Activated T-cell treated with anti-CD3 and anti-CD28 coated beads, Interleukin-2, amount 50 U/mL, for 72 hours (primary cell): ENCODE results near the gene UBA1. TPM values are rescaled to one million over a fixed set of nuclear protein-coding genes. Genes with fewer than 3 reads are reported as not detected.

Experiments used
- ATAC-seq, 2 donors: fragments of 150-1000 bp; cut with Tn5 transposase; replicated peaks in 1 of 2; 2 replicates each; pipeline ENCODE4 v1.10.0; 2021; ENCODE audit warnings: moderate library complexity in 2 of 2, mild to moderate bottlenecking in 1 of 2
- DNase-seq, 2 donors: peaks; one replicate each; pipeline ENCODE4 v3.0.0; 2021 to 2022; ENCODE audit warnings: mixed read lengths in 1 of 2
- H3K27ac Mint-ChIP-seq: one replicate; pipeline ENCODE4 v1.8.0; 2022; ENCODE audit warnings: mild to moderate bottlenecking, moderate library complexity, mixed read lengths
- H3K27me3 Mint-ChIP-seq: one replicate; pipeline ENCODE4 v1.8.0; 2022; ENCODE audit warnings: low read depth, mixed read lengths
- H3K36me3 Mint-ChIP-seq, 2 donors: one replicate each; pipeline ENCODE4 v1.8.0; 2022; ENCODE audit warnings: mixed read lengths in 2 of 2, mild to moderate bottlenecking in 1 of 2; ENCODE audit not compliant: insufficient read depth in 2 of 2
- H3K4me1 Mint-ChIP-seq: one replicate; pipeline ENCODE4 v1.8.0; 2022; ENCODE audit warnings: low read depth, mixed read lengths
- H3K4me3 Mint-ChIP-seq, 2 donors: one replicate each; pipeline ENCODE4 v1.8.0; 2022; ENCODE audit warnings: mild to moderate bottlenecking in 2 of 2, mixed read lengths in 2 of 2, moderate library complexity in 2 of 2
- H3K9me3 Mint-ChIP-seq, 2 donors: one replicate each; pipeline ENCODE4 v1.8.0; 2022; ENCODE audit warnings: mixed read lengths in 2 of 2
- total RNA-seq, 2 donors: library from RNA; stranded (reverse); gene quantifications; one replicate each; pipeline ENCODE4 v1.2.3, GENCODE V29; 2022

The UBA1 gene
- total RNA-seq, 2 donors from 2014 or later, result 160 to 197 TPM

- no peaks in the 10 kb centered on the region for H3K27me3 Mint-ChIP-seq
- DNase-seq (no peak), ATAC-seq (no peak)
- H3K4me1 Mint-ChIP-seq, result peaks cover 48% of the 10 kb centered on the region
- peak overlapping the region; percentile 99 for H3K27ac Mint-ChIP-seq
- no peaks in the 10 kb centered on the region for H3K9me3 Mint-ChIP-seq
- no peak overlapping the region for H3K4me3 Mint-ChIP-seq
- peaks cover 25 to 50% of the 10 kb centered on the region in 2 donors for H3K36me3 Mint-ChIP-seq
Observed at GRCh38 chrX:47215291-47215900, 21.8 kb downstream of the UBA1 start.

DNA sequence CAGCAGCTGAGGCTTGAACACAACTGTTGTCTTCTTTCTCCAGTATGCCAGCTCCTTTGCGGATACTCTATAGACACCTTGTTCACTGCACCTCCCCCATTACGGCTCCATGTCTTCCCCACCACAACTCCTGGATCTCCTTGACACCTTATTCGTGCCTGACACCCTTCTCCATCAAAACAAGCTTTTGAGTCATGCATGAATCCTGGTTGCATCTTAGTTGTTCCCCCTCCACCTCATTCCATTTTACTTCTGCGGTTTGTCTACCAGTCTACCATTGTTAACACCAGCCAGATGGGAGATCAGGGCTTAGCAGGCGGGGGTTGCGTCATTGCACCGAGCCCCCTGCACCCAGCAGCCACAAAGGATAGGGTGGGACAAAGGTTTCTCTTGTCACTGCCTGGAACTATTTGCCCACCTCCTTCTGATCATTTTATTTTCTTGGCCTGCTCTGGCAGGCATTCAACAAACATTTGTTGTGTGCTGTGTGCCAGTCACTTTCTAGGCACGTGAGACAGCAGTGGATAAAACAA, 22.8 kb downstream of the UBA1 start:
- Mint-ChIP-seq H3K27ac (peak overlapping the region; percentile 99), H3K27me3 (no peaks in the 10 kb centered on the region), H3K4me3 (peak overlapping the region; percentile 96 to 97), H3K36me3 (peaks cover 25 to 48% of the 10 kb centered on the region in 2 donors), H3K4me1 (peaks cover 59% of the 10 kb centered on the region), H3K9me3 (no peaks in the 10 kb centered on the region)
- no peak for DNase-seq
- ATAC-seq, result no peak

DNA sequence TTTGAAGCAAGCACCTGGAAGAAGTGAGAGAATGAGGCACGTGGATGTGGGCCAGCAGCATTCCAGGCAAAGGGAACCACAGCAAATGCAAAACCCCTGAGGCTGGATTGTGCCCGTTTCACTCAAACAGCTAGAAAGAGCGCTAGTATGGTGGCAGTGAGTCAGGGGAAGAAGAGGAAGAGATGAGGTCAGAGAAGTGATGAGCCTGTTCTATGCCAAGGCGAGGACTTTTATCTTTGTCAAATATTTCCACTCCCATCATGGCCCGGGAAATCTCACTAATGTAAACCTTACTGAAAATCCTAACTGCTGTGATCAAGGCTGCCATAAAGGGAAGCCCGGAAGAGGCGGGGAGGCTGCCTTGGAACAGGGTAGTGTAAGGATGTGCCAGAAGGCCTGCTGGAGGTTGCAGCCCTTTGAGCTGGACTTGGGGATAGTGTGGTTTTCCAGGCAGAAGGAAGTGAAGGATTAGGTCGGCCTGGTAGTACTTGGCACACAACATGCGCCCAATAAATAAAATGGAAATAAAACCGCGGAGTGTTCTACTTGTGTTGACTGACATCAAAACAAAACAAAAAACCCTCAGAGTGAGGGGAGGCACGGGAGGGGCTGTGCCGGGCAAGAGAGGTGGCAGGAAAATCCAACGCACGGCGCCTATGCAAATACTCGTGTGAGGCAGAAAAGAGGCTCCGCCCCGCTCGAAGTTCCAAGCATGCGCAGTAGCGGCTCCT, 23.7 kb downstream of the UBA1 start:
- Mint-ChIP-seq H3K27me3 (no peaks in the 10 kb centered on the region), H3K27ac (peak overlapping the region; percentile 99), H3K4me3 (peak overlapping the region; percentile 96 to 97), H3K9me3 (no peaks in the 10 kb centered on the region), H3K4me1 (peaks cover 62% of the 10 kb centered on the region), H3K36me3 (peaks cover 20 to 43% of the 10 kb centered on the region in 2 donors)
- DNase-seq (peak; percentile 25 to 45), ATAC-seq (peak; percentile 14 to 35)

DNA sequence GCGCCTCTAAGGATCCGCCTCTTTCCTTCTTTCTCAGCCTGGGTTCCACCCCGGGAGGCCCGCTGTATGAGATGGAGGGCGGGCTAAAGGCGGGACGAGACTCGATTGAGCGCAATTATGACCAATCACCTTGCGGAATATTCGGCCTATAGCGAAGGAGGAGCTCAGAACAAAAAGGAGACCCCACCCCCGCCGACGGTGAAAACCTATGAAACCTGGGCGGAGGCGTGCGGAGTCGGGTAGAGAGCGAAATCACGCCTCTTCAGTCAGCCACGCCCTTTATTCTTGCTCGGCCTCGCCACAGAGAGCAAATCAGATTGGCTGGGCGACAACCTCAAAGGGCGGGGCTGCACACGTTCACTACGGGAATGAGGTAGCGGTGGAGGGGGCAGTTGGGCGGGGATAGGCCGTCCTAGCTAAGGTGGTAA, 24.2 kb downstream of the UBA1 start:
- ATAC-seq (peak; percentile 84), DNase-seq (peak; percentile 91 to 99)
- no peaks in the 10 kb centered on the region for H3K9me3 Mint-ChIP-seq
- peak overlapping the region; percentile 96 to 97 for H3K4me3 Mint-ChIP-seq
- peaks cover 62% of the 10 kb centered on the region for H3K4me1 Mint-ChIP-seq
- H3K36me3 Mint-ChIP-seq, result peaks cover 19 to 42% of the 10 kb centered on the region in 2 donors
- no peaks in the 10 kb centered on the region for H3K27me3 Mint-ChIP-seq
- peak overlapping the region; percentile 99 for H3K27ac Mint-ChIP-seq

- DNase-seq (peak; percentile 78 to 84), ATAC-seq (peak; percentile 49 to 54)
- Mint-ChIP-seq H3K27ac (peak within 1 kb of the TSS; percentile 99), H3K36me3 (peaks cover 19 to 39% of the 10 kb centered on the region in 2 donors), H3K27me3 (no peaks in the 10 kb centered on the region), H3K9me3 (no peaks in the 10 kb centered on the region), H3K4me3 (peak within 1 kb of the TSS; percentile 96 to 97), H3K4me1 (peaks cover 62% of the 10 kb centered on the region)
Observed at GRCh38 chrX:47218280-47218919, 24.8 kb downstream of the UBA1 start, which contains the start of gene CDK16. Gene CDK16 (plus strand): TSS chrX:47218681. CDS start chrX:47223558, 4,877 bp downstream.

- H3K27ac Mint-ChIP-seq, result peak overlapping the region; percentile 95
- H3K36me3 Mint-ChIP-seq, result peaks cover 16 to 38% of the 10 kb centered on the region in 2 donors
- H3K4me3 Mint-ChIP-seq, result peak overlapping the region; percentile 96 to 97
- peaks cover 62% of the 10 kb centered on the region for H3K4me1 Mint-ChIP-seq
- peak; percentile 60 to 63 for DNase-seq
- H3K27me3 Mint-ChIP-seq, result no peaks in the 10 kb centered on the region
- no peak for ATAC-seq
- H3K9me3 Mint-ChIP-seq, result no peaks in the 10 kb centered on the region
Observed at GRCh38 chrX:47218920-47219815, 25.5 kb downstream of the UBA1 start.

GRCh38 chrX:47221756-47222155, 28.1 kb downstream of the UBA1 start:
- H3K27ac Mint-ChIP-seq, result no peak overlapping the region
- no peak for ATAC-seq
- H3K27me3 Mint-ChIP-seq, result no peaks in the 10 kb centered on the region
- DNase-seq, result no peak
- H3K9me3 Mint-ChIP-seq, result no peaks in the 10 kb centered on the region
- H3K36me3 Mint-ChIP-seq, result peaks cover 14 to 41% of the 10 kb centered on the region in 2 donors
- H3K4me3 Mint-ChIP-seq, result no peak overlapping the region
- H3K4me1 Mint-ChIP-seq, result peaks cover 42% of the 10 kb centered on the region

DNA sequence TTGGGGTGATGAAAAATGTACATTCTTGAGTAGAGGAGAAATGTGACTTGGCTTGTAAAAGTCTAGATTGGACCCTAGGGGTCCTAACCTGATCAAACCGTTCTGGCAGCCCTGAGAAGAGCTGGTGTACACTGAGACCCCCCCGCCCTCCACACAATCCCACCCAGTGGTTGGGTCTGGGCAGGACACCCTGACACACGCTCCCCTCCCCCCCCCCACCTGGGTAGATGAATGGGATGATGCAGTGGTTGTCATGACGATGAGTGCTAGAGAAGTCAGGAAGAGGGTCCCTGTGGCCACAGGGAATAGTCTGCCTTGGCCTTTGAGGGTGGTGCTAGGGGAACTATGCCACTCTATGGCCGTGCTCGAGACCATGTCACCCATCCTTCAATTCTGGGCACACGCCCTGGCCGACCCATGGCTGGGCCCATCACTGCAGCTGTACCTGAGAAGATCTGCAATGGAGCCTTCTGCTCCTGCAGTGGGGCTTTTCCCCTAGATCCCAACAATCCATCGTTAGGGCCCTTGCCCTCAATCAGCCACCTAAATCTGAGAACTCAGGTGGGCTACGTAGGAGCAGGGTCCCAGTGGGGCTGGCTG, 29.2 kb downstream of the UBA1 start:
- no peak overlapping the region for H3K27ac Mint-ChIP-seq
- no peaks in the 10 kb centered on the region for H3K9me3 Mint-ChIP-seq
- no peak overlapping the region for H3K4me3 Mint-ChIP-seq
- peaks cover 14 to 39% of the 10 kb centered on the region in 2 donors for H3K36me3 Mint-ChIP-seq
- H3K4me1 Mint-ChIP-seq, result peaks cover 31% of the 10 kb centered on the region
- no peaks in the 10 kb centered on the region for H3K27me3 Mint-ChIP-seq
- ATAC-seq (no peak), DNase-seq (no peak)

DNA sequence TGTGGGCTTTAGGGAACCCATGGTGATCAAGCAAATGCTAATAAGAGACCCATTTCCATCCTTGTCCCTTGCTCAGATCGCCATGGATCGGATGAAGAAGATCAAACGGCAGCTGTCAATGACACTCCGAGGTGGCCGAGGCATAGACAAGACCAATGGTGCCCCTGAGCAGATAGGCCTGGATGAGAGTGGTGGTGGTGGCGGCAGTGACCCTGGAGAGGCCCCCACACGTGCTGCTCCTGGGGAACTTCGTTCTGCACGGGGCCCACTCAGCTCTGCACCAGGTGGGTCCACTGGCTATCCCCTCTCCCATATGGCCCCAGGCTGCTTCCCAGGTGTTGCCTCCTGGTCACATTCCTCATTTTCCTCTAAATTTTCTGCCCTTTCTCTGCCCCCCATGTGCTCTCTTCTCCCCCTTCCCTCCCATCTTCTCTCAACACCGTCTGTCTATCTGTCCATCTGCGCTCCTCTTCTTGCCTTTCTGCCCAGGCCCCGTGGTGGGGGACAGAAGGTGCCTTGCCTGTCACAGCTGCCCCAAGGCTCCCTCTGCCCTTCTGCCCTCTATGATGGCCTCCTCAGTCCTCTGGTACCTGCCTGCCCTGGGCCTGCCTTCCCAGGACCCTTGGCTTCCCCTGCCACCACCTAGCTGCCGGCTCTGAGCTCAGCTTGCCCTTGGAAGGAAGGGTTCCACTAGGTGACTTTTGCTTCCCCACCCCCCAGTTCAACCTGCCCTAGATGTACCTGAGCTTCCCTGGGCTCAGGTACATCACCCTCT, 30.0 kb downstream of the UBA1 start:
- DNase-seq, result no peak
- Mint-ChIP-seq H3K4me3 (no peak overlapping the region), H3K36me3 (peaks cover 12 to 44% of the 10 kb centered on the region in 2 donors), H3K27ac (no peak overlapping the region), H3K27me3 (no peaks in the 10 kb centered on the region), H3K9me3 (no peaks in the 10 kb centered on the region), H3K4me1 (peaks cover 26% of the 10 kb centered on the region)
- ATAC-seq, result no peak

DNA sequence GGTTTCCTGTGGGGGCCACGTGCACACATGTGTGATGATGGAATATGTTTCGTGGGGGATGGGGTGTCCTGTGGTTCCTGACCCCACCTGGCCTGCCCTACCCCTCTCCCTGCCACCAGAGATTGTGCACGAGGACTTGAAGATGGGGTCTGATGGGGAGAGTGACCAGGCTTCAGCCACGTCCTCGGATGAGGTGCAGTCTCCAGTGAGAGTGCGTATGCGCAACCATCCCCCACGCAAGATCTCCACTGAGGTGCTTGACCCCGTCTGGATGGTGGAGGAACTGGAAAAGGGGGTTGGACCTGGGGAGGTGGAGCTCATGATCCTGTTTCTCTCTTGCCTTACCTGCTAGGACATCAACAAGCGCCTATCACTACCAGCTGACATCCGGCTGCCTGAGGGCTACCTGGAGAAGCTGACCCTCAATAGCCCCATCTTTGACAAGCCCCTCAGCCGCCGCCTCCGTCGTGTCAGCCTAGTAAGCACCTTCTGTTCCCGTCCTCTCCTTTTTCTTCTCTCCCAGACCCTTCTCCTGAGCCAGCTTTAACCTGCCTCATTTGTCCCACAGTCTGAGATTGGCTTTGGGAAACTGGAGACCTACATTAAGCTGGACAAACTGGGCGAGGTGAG, 30.8 kb downstream of the UBA1 start:
- H3K9me3 Mint-ChIP-seq, result no peaks in the 10 kb centered on the region
- peaks cover 23% of the 10 kb centered on the region for H3K4me1 Mint-ChIP-seq
- peaks cover 11 to 44% of the 10 kb centered on the region in 2 donors for H3K36me3 Mint-ChIP-seq
- no peak overlapping the region for H3K4me3 Mint-ChIP-seq
- H3K27me3 Mint-ChIP-seq, result no peaks in the 10 kb centered on the region
- ATAC-seq, result no peak
- no peak overlapping the region for H3K27ac Mint-ChIP-seq
- no peak for DNase-seq

DNA sequence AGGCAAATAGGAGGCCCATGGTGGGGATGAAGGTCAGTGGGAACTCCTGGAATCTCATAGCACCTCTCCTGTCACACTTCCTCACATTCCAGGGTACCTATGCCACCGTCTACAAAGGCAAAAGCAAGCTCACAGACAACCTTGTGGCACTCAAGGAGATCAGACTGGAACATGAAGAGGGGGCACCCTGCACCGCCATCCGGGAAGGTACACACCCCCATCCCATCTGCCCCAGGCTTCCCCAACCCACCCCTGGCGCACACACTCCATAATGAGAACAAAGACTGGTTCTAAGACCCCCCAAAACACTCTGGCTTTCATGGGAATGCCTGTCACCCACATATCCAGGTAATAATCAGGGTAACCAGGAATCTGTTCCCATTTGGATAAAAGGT, 31.3 kb downstream of the UBA1 start:
- Mint-ChIP-seq H3K4me3 (no peak overlapping the region), H3K27me3 (no peaks in the 10 kb centered on the region), H3K27ac (no peak overlapping the region), H3K36me3 (peaks cover 6 to 40% of the 10 kb centered on the region in 2 donors), H3K4me1 (peaks cover 18% of the 10 kb centered on the region), H3K9me3 (no peaks in the 10 kb centered on the region)
- ATAC-seq (no peak), DNase-seq (no peak)
